ENCODE data around the gene FAM3D.
A peak's percentile ranks its signal among the peaks of the same experiment; 100 is the strongest.
"Not testable (repeated sequence)": the region's sequence is repeated elsewhere in the genome, so short reads cannot be mapped to it uniquely, and the experiment has no call there.

The FAM3D gene

DNA sequence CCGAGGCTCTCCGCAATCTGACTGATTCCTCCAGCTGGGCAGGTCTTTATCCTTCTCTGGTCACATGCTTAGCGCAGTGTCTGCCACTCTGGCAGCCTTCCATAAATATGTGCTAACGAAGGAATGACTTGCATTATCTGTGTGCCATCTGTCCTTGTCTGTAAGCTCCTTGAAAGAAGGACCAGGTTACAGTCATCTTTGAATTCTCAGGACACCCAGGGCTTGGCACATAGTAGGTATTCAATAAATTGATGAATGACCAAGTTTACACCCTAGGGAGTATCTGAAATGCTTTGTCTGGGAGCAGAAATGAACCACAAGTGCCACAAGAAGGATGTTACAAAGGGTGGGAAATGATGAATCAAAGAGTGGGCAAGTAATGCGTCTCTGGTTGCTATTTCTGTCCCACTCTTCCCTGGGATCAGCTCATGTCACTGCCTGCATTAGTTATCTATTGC, 16.5 kb upstream of the FAM3D start:
- DNase-seq = peak; percentile 8

DNA sequence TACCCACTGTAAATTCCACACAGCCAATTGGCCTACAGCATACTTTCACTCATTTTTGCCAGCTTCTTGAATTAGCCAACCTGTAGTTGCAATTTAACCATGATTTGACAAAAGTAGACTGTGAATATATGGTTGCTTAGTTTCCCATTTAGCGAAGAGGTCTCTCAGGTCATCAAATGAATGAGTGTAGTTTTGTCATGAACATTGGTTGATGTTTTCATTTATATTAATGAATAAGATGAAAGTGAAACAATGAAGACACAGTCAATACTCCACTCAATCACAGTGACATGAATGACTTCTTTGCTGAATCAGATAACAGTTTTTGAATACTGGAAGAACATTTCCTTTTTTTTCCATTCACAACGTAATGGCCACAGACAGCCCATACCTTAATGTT, 15.3 kb upstream of the FAM3D start:
- DNase-seq = no peak

DNA sequence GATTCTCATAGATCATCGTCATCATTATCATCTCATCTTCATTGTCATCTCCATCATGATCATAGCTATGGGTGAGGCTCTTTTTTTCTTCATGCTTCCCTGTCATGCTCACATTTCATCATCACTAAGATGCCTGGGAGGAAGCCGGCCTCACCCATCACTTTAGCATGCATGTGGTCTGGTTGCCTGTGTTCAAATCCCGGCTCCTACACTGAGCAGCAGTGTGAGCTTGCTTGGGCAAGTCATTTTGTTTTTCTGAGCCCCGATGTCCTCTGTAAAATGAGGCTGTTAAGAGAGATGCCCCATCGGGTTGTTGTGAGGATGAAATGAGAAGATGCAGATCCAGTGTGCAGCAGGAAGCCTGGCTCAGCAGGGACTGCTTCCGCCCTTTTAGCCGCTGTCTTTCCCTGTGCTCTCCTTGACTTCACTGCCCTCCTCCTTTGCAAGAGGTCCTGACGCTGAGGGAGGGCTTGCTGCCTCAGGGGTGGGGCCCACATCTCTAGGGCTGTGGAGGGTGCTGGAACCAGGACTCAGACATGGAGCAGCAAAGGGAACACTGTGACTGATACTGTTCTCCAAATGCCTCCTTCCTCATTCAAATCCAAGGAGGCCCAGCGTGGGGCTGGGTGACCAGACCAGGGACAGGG, 14.4 kb upstream of the FAM3D start:
- no peak for DNase-seq

DNA sequence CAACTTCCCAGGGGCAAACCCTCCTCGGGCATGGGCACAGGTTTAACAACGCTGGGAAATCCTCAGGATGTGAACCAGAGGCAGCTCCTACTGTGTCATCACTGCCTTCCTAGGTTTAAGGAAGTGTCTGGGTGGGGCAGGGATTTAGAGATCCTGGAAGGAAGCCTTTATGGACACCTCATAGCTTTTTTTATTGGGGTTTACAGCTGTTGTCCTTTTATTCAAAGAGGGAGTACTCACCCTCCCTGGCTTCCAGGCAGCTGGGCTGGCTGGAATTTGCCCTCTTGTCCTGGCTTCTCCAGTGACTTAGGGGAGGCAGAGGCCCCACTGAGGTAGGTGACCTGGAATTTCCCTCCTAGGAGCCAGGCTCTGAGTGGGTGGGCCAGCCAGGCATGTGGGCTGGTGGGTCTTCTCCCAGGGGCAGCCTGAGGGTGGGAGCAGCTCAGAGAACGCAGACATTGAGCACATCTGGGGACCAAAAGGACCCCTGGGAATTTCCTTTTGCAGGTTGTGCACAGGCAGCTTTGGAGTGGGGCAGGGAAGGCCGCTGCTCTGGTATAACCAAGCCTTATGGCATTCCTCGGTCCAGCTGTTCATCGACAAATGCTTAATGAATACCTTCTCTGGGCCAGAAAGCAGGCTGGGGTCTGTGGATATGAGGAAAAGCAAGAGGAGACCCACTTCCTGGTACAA, 13.5 kb upstream of the FAM3D start:
- no peak for DNase-seq

DNA sequence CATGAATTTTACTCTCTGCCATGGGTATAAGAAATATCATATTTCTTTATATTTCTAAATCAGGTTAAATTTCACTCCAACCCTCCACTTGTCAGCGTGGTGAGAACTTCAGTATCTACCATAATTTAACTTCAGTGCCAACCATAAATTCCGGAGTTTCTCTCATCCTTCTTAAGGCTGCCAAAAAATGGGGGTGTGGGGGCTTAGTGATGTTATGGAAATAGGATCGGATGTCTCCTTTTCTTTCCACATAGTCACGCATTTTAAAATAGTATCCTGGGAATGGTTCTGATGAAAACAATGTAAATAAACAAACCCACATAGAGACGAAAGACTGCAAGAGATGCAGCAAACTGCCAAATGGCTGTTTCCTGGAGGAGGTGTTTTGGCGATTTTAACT, 12.9 kb upstream of the FAM3D start:
- no peak for DNase-seq

DNA sequence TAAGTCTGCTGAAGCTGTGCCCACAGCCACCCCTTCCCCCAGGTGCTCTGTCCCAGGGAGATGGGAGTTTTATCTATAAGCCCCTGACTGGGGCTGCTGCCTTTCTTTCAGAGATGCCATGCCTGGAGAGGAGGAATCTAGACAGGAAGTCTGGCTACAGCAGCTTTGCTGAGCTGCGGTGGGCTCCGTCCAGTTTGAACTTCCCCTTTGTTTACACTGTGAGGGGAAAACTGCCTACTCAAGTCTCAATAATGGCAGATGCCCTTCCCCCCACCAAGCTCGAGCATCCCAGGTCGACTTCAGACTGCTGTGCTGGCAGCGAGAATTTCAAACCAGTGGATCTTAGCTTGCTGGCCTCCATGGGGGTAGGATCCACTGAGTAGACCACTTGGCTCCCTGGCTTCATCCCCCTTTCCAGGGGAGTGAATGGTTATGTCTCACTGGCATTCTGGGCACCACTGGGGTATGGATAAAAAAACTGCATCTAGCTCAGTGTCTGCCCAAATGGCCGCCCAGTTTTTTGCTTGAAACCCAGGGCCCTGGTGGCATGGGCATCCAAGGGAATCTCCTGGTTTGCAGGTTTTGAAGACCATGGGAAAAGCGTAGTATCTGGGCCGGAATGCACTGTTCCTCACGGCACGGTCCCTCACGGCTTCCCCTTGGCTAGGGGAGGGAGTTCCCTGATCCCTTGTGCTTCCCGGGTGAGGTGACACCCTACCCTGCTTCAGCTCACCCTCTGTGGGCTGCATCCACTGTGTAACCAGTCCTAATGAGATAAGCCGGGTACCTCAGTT, 11.8 kb upstream of the FAM3D start:
- not testable (repeated sequence) for DNase-seq

DNA sequence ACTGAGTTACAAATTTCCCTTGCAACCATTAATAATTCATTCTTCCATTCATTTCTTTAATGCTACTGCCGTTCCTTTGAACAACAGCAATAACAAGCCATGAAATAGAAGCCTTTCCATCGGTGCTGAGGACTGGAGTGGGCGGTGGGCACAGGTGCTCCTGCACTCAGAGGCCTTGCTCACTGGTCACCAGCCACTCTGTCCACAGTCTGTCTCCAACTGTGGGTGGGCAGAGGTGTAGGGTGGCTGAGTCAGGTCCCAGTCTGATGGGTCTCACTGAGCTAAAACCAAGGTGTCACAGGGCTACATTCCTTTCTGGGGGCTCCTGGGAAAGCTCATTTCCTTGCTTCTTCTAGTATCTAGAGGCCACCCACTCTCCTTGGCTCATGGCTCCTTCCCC, 6.3 kb upstream of the FAM3D start:
- no peak for DNase-seq

DNA sequence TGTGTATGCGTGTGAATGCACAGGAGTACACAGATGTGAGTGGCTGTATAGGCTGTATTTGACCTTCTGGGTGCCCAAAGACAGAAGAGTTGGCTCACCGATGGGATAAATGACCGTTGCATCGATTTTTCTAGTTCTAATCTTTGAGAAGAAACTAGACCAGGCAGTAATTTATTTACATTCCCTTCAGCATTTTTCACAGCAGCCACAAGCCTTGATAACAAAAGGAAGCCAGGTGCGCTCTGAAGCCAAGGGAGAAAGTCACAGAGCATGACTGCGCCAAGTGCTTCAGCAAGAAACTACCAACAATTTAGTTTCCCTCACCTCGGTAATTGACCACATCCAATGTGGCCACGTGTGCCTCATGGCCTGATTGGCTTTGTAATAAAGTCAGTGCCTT, 5.9 kb upstream of the FAM3D start:
- DNase-seq = no peak

DNA sequence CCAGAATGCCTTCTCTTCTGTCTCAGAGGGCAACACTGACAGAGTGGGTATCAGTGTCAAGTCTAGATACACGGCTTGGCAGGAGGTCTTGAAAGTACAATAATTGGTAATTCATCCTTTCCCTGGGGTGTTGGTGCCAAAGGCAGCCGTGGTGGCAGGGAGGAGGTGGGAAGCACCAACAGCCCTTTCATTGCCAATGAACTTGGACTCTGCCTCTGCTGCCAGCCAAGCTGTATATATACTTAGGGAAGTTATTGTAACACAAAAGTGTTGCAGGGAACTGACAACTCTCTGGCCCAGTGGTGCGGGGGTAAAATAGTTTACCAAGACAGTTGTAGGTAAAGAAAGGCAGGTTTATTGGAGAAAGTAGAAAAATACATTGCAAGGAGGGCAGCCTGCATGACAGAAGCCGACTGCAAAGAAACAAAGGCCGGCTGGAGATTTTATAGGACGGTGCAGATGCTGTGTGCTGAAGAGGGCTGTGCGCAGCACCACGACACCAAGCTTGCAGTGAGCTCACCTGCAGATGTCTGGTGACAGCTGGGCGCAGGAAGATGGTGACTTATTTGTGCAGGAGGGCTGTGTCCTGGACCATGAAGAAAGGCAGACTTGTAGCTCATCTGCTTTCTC, 4.0 kb upstream of the FAM3D start:
- DNase-seq = no peak

DNA sequence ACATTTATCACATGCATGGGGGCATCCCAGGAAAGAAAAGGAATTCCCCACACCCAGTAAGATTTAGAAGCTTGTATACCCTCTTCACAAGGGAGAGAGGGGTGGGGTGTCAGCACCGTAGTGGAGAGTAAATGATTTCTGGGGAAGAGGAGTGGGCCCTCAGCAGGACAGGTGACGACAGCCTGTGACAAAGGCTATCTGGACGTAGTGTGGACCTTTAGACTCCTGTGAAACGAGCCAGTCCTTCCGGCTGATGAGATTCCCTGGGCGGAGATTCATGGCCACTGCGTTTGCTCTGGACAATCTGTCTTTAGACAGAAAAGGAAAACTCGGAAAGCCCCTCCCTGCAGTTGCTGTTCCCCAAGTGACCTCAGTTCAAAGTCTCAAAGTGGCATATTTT, 1.7 kb upstream of the FAM3D start:
- no peak for DNase-seq

DNA sequence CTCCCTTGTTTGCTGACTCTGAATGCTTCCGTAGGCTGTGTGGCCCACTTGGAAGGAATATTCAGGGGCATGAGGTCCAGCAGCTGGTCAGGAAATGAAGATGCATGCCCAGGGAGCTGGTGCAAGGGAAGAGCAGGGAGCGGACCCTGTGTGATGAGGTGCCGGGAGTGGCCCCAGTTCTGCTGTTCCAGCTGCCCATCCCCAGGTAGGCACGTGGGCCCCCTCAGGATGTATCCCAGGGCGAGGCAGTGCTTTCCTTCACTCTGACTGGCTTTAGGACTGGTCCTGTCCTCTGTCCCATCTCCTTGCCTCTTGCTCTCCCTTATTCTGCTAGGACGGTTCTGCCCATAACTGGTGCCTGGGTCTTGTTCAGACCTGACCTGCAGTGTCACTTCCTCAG, 1.1 kb upstream of the FAM3D start:
- no peak for DNase-seq

DNA sequence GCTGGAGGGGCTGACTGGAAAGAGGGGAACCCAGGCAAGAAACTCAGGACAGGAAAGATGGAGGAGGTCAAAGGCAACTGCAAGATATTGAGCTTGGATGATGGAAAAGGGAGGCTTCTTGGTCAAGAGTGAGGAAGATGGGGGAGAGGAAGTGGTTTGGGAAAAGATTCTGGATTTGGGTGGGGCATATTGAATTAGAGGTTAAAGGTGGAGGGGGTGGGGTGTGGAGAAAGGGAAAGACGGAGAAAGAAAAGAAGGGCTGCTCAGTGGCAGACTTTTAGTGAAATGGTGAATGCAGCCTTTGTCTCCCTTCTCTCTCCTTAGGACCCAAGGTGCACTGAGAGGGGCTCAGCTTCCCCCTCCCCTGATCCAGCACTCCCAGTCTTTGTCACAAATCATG, 655 bp upstream of the FAM3D start:
- no peak for DNase-seq

DNA sequence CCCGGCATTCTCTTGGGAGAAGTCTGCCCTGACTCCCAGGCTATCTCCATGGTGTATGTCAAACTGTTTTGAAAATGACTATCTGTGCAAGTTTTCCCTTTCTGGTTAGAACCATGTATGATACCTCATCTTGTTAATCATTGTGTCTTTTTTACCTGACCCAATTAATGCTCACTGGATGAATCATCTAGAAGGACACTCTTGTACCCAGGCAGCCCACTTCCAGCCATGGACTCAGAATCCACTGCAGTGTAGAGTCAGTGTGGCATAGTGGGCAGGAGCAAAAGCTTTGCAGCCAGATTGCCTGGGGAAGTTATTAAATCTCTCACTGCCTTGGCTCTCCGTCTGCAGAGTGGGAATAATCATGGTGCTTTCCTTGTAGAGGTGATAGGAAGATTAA, 1.2 kb downstream of the FAM3D start:
- DNase-seq = no peak

DNA sequence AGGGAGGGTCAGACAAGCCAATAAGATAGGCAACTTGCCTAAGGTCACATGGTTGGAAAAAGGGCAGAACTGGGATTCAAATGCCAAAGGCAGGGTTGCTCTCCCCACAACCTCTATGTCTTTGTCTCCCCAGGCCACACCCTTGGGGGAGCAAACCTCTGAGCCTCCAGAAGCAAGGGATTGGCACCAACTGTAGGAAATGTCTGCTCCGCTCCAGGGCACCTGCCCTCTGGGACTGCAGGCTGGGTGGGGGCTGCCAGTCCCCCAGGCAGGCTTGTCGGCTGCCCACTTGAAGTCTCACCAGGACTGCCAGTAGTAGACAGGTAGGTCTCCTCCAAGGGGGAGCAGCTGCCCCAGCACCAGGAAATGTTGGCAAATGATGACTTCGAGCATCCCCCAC, 2.0 kb downstream of the FAM3D start:
- no peak for DNase-seq

DNA sequence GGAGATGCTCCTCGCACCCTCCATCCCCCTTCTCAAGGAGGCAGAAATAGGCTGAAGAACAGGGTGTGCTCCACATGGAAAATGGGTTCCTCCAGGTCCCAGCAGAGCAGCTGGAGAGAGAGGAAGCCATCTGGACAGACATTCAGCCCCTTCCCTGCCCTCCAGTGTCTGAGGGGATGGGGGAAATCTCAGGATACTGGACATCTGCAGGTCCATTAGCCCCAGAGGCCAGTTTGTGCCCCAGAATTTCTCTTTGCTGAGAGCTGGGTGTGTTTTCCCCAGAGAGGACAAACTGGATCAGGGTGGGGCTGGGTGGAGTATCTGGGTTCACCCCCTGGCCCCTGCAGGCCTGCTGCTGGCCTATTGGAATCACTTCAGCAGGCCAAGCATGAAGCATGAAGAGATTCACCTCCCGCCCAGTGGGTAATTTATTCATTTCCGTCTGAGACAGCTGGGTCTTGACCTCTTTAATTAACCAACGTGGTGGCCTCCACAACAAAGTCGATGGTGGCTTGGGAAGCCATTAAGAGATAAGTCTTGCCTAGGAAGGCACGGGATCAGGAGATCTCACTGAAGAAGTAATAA, 4.6 kb downstream of the FAM3D start:
- no peak for DNase-seq

DNA sequence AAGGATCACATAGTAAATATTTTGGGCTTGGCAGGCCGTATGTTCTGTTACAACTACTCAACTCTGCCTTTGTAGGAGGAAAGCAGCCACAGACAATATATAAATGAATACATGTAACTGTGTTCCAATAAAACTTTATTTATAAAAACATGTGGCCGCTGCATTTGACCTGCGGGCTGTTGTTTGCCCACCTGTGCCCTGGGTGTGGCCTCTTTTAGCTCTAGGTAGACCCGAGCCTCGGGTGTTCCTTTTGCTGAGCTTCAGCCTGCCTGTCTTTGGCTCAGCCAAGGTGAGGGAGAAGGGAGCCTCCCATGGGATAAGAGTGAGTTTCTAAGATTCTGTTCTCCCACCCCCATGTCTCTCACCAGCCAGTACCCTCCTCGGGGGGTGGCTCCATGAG, 5.6 kb downstream of the FAM3D start:
- DNase-seq = no peak

DNA sequence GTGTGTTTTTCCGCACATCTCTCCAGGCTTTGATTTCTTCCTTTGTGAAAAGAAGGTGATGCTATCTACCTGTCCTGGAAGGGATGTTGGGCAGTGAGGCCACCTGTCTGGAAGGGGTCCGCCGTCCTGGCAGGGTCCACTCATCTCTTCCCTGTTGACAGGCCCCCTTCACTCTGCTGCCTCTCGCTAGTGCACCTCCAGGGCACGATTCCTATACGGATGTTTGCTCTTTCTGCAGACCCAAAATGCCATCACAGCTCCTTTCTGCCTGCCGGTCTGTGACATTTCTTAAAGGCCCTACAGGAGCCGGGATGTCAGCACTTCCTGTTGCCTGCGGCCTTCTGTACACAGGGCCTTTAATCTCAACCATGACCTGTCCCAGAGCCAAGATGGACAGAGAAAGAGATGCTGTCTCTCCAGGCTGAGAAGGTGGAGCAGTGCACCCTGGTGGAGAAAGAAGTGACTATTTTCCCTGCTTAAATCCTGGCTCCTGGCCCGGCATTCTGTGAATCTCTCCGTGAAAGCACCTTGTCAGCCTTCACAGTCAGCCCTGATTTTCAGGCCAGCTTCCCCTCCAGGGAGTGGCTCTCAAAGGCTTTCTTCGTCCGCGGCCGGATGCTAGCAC, 7.4 kb downstream of the FAM3D start:
- DNase-seq = peak; percentile 24

DNA sequence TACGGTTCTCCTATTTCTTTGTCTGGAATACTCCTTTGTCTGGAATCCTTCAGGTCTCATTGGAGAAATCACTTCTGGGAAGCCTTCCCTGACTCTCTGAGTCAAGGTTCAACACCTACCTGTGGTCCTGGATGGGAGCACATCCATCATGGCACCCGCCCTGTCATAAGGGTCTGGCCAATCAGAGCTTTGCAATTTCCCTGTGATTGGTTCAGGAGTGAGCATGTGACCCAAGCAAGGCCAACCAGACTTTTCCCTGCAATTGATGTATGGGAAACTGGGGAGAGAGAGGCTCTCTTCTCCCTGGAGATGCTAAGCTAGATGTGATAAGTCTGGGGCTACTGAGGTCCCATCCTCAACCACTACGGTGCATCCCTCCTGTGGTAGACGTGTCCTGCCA, 8.1 kb downstream of the FAM3D start:
- no peak for DNase-seq

DNA sequence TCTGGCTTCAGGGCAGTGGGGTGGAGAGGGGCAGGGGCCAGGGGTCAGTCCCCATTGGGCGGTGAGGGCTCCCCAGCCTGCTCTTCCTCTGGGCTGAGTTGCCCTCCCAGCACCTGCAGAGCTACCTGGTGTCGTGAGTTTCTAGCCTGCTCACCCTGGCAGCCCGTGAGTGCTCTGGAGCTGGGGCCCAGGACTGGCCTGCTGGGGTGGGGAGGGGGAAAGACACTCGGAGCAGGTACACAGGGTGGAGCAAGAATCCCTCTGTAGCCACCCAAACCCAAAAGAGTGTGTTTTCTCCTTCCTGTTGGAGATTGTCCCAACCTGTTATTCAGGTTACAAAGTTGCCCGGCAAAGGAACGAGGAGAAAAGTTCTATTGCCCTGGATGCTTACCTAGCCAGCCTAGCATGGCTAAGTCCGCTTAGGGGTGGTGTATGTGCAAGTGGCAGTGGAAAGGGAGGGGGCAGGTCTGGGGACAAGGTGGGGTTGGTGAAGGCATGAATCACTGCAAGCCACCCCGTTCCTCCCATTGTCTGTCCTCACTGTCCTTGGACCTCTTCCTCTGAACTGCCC, 8.9 kb downstream of the FAM3D start:
- DNase-seq = no peak

DNA sequence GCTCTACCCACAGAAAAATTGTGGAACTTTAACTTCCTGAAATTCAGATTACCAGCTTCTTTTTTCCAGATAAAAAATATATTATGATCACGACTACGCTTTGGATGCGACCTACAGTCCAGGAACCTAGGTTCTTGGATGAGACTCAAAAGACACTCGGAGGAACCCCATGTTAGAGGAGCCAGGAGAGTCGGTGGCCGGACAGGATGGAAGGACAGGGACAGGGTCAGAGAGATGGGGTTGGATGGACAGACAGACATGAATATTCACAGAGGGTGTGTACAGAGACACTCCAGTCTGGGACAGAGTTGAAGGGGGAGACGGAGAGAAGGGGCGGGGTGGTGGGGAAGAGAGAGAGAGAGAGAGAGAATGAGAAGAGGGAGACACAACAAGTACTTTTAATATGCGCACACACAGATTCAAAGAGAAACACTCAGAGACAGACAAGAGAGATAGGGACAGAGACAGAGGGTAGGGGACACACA, 9.5 kb downstream of the FAM3D start:
- no peak for DNase-seq

DNA sequence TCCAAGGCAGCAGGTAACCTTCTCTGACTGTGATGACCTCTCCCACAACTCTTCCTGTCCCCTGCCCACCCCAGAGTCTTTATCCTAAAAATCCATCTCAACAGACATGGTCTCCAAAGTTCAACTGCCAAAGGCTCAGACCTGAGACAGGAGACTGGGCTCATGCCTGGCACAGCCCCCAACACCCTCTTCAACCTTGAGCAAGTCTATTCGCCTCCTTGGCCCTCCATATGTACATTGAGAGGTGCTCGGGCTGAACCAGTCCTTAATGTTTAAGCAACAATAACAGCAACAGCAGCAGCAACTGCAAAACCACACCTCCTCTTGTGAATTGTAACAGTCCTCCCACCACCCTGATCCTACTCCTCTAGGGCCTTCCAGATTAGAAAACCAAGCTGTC, 9.9 kb downstream of the FAM3D start:
- no peak for DNase-seq

DNA sequence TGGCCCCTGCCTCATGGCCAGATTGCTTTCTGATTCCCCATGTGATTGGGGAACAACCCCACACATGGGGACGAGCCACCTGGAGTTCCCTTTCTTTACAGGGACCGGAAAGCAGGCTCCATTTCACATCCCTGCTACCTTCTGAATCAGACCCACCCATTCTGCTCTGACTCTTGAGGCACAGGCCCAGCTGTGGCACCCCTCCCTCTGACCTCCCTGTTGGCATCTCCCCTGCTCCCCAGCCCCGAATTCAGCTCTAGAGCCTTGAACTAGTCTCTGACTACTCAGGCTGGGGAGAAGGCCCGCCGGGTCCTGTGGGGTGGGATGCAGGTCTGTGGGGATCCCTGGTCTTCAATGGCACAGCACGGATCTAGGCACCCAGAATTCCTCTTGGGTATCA, 12.1 kb downstream of the FAM3D start:
- no peak for DNase-seq

Measured in fibroblast of skin of abdomen (primary cell).